Suprapubic skin (tissue), 4 donors: ENCODE data around the gene UTF1.

Experiments used
- CTCF ChIP-seq, 2 donors: fragments of 200-600 bp in 1 of 2; fragments of 450-650 bp in 1 of 2; sonication (generic) in 1 of 2; IDR thresholded peaks; one replicate each; pipeline ENCODE4 v1.5.1; 2016 to 2019; ENCODE audit warnings: antibody characterized with exemption in 2 of 2, mild to moderate bottlenecking in 1 of 2, moderate library complexity in 1 of 2
- EP300 ChIP-seq: sonication (generic); formaldehyde crosslinking; IDR thresholded peaks from one replicate; pipeline ENCODE4 v1.6.1; 2017; ENCODE audit warnings: antibody characterized with exemption
- POLR2AphosphoS5 ChIP-seq, 3 donors: sonication (generic); formaldehyde crosslinking; IDR thresholded peaks; one replicate each; pipeline ENCODE4 v1.6.1; 2017; ENCODE audit warnings: antibody characterized with exemption in 3 of 3

GRCh38 chr10:133252223-133252552, 22.2 kb downstream of the UTF1 start:
- TF ChIP-seq POLR2AphosphoS5 (IDR thresholded peaks at IDR 0.05) = no peak
- no peak for TF ChIP-seq CTCF (IDR thresholded peaks at IDR 0.05)
- no peak for TF ChIP-seq EP300
